ENCODE results near the gene LPO. TPM values are rescaled to one million over a fixed set of nuclear protein-coding genes. Genes with fewer than 3 reads are reported as not detected.

The LPO gene
- total RNA-seq, 2 donors from 2014 or later = not detected

DNA sequence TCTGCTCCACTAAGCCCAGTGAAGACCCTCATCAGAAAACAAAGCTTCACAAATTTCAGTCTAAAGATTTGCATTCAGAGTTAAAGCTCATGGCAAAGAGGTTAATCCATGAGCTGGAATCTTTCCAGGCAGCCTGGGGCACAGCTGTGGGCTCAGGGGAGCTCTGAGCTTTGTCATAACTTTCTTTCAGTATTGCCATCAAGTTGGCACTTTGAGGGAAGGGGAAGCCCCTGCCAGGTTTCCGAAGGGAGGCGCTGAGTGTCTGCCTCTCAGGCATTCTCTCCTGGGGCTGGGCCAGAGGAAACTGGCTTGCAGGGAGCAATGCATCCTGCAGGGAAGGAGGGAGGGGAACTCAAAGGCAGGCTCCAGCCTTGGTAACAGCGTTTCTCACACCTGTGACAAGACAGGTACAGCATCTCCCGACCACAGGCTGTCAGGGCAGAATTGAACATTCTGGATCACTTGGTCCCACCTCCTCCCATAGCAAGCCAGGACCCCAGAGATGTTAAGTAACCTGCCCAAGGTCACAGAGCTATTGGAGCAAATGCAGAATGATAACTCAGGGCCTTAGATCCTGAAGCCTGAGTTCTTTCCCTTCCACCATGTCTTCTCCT is 3.9 kb downstream of the LPO start:
- Histone ChIP-seq H3K27ac (no peak overlapping the region), H3K4me3 (no peak overlapping the region), H3K9me3 (no peaks in the 10 kb centered on the region), H3K36me3 (no peaks in the 10 kb centered on the region), H3K27me3 (replicated peaks; ENCODE audit: insufficient read depth) (no peaks in the 10 kb centered on the region), H3K4me1 (ENCODE audit: control insufficient read depth in 1 of 2, low read depth in 2 of 2) (no peaks in the 10 kb centered on the region)
- TF ChIP-seq, protein P1, sequence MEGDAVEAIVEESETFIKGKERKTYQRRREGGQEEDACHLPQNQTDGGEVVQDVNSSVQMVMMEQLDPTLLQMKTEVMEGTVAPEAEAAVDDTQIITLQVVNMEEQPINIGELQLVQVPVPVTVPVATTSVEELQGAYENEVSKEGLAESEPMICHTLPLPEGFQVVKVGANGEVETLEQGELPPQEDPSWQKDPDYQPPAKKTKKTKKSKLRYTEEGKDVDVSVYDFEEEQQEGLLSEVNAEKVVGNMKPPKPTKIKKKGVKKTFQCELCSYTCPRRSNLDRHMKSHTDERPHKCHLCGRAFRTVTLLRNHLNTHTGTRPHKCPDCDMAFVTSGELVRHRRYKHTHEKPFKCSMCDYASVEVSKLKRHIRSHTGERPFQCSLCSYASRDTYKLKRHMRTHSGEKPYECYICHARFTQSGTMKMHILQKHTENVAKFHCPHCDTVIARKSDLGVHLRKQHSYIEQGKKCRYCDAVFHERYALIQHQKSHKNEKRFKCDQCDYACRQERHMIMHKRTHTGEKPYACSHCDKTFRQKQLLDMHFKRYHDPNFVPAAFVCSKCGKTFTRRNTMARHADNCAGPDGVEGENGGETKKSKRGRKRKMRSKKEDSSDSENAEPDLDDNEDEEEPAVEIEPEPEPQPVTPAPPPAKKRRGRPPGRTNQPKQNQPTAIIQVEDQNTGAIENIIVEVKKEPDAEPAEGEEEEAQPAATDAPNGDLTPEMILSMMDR (IDR thresholded peaks at IDR 0.05) = no peak
- DNase-seq (ENCODE audit: low spot score) (no peak), ATAC-seq (ENCODE audit: insufficient number of reproducible peaks, low FRiP score, low read depth) (no peak)

DNA sequence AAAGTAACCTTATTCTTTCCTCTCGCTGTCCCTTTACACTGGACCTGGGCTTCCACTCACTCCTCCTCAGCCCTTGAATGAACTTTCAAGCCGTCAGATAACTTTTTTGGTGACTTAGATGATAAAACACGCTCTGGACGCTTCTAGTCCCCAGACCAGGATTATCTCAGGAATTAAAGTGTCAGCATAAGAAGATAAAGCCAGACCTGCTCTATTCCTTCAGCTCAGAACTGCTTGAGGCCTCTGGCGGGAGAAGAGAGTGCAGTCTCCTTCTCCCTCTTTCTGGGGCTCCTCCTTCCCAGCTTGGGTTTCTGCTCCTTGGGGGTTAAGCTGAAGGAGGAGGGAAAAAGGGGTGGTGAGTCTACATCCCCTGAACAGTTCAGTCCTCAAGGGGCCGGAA is 6.6 kb downstream of the LPO start:
- Histone ChIP-seq H3K27me3 (replicated peaks; ENCODE audit: insufficient read depth) (no peaks in the 10 kb centered on the region), H3K9me3 (no peaks in the 10 kb centered on the region), H3K4me1 (ENCODE audit: control insufficient read depth in 1 of 2, low read depth in 2 of 2) (peaks cover 3 to 10% of the 10 kb centered on the region in 2 donors), H3K27ac (no peak overlapping the region), H3K36me3 (no peaks in the 10 kb centered on the region), H3K4me3 (no peak overlapping the region)
- DNase-seq (ENCODE audit: low spot score) (no peak), ATAC-seq (ENCODE audit: insufficient number of reproducible peaks, low FRiP score, low read depth) (no peak)
- TF ChIP-seq, protein P1 (IDR thresholded peaks at IDR 0.05) = no peak

DNA sequence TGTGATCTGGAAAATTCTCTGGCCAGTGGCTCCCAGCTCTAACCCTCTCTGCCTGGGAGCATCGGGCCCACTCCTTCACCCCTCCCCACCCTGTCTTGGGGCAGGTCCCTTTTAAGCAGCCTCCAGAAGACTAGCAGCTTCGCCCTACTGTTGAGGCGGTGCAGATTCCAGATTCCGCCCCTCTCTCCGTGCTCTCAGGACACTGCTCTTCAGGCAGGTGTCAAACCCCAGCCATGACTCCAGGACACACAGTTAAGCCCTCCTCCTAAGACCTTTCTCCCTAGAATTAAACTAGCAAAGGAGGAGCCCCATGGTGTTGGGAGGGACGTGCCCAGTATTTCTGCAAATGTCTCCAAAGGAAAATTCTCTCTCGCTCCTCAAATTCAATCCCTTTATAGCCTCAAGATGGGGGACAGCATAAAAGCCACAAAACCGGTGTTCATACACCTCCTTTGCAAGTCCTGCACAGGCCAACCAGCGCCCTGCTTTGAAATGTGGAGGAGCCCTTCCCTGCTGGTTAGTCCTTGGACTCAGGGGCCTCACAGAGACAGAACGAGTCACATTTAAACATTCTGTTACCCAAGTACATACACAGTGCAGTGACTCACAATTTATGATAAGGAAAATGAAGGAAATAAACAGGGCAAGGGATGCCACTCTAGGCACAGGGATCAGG is 7.2 kb downstream of the LPO start:
- ATAC-seq (ENCODE audit: insufficient number of reproducible peaks, low FRiP score, low read depth) (no peak), DNase-seq (ENCODE audit: low spot score) (no peak)
- Histone ChIP-seq H3K9me3 (no peaks in the 10 kb centered on the region), H3K4me3 (no peak overlapping the region), H3K27me3 (replicated peaks; ENCODE audit: insufficient read depth) (no peaks in the 10 kb centered on the region), H3K4me1 (ENCODE audit: control insufficient read depth in 1 of 2, low read depth in 2 of 2) (peaks cover 3 to 12% of the 10 kb centered on the region in 2 donors), H3K27ac (no peak overlapping the region), H3K36me3 (no peaks in the 10 kb centered on the region)
- TF ChIP-seq, protein P1 (IDR thresholded peaks at IDR 0.05) = no peak

DNA sequence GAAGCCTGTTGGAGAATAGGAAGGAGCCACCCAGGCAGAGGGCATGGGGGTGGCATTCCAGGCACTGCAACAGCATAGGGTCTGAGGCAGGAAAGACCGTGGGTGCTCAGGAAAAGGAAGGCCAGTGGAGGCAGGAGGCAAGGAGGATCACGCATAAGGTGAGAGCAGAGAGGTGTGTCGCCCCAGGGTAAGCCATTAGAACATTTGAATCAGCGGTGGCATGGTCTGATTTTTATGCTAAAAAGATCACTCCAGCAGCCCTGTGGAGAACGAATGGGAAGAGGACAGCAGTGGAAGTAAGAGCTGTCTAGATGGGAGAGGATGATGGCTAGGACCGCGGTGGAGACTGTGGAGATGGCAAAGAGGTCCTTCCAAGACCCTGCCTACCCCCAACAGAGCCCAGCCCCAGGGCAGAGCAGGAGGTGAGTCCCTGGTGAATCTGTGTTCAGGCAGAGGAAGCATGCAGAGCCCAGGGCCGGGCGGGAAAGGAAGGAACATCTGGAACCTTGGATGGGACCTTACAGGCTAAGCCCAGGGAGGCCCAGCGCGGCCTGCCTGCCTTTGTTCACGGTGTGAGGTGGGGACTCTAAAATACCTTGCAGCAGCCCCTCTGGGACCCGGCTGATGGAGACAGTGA is 7.8 kb downstream of the LPO start:
- TF ChIP-seq, protein P1 (IDR thresholded peaks at IDR 0.05) = no peak
- Histone ChIP-seq H3K4me1 (ENCODE audit: control insufficient read depth in 1 of 2, low read depth in 2 of 2) (peaks cover 3 to 12% of the 10 kb centered on the region in 2 donors), H3K9me3 (no peaks in the 10 kb centered on the region), H3K36me3 (no peaks in the 10 kb centered on the region), H3K27me3 (replicated peaks; ENCODE audit: insufficient read depth) (no peaks in the 10 kb centered on the region), H3K27ac (no peak overlapping the region), H3K4me3 (no peak overlapping the region)
- DNase-seq (ENCODE audit: low spot score) (no peak), ATAC-seq (ENCODE audit: insufficient number of reproducible peaks, low FRiP score, low read depth) (no peak)

DNA sequence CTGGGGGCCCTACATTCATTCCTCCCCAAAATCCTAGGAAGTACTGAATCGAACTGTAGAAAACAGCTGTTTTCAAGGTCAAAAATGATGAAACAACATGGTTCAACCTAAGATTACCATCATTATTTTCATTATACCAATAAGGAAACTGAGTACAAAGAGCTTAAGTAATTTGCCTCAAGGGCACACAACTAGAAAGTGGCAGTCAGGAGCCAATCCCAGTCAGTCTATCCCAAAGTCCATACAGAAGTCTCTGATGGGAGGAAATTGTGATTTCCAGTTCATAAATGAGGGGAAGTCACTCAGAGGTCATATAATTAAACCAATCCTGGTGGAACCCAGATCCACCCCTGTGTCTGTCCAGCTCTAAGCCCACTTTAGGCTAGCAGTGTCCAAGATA is 8.4 kb downstream of the LPO start:
- H3K27me3 ChIP-seq (replicated peaks; ENCODE audit: insufficient read depth) = no peaks in the 10 kb centered on the region
- no peak overlapping the region for H3K27ac ChIP-seq
- no peak for DNase-seq (ENCODE audit: low spot score)
- H3K9me3 ChIP-seq = no peaks in the 10 kb centered on the region
- no peak for ATAC-seq (ENCODE audit: insufficient number of reproducible peaks, low FRiP score, low read depth)
- no peaks in the 10 kb centered on the region for H3K36me3 ChIP-seq
- H3K4me3 ChIP-seq = no peak overlapping the region
- TF ChIP-seq, protein P1 (IDR thresholded peaks at IDR 0.05) = no peak
- peaks cover 3 to 12% of the 10 kb centered on the region in 2 donors for H3K4me1 ChIP-seq (ENCODE audit: control insufficient read depth in 1 of 2, low read depth in 2 of 2)
